ENCODE data around the gene CTSH.

DNA sequence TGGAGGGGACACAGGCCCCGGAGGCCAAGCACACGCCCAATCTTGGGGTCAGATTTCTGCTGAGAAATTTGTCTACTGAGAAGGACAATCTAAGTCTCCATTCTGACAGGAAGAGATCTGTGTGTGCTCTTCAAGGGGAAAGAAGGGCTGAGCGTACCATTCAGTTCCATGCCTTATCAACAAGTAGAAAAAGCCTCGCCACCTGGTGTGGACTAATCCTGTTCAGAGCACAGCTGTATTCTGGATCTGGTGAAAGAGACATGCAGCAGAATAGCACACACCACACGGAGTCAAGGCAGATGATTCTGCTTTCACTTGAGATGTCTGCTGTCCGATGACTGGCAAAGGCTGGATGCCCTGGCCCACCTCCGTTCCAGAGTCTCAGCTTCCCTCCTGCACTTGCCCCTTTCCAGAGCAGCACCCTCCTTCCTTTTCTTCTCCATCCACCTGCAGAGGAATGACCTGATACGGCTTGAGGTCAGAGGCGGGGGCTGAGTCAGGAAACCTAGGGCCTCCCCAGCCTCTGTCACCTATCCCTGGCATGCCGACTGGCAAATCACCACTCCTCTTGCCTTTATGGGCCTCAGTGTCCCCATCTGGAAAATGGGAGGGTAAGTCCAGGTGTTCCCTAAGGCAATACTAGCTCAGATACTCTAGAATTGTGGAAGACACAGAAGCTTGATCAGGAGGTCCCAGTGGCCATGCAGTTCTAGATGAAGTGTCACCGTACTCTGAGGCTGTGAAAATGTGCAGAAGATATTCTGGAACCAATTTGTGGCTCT is 36.9 kb upstream of the CTSH start:
- TF ChIP-seq TAF1 (IDR thresholded peaks at IDR 0.05; ENCODE audit: low read depth) (no peak), CREB1 (IDR thresholded peaks at IDR 0.05; ENCODE audit: low read depth) (no peak), YY1 (IDR thresholded peaks at IDR 0.05; ENCODE audit: low read depth) (no peak), EP300 (IDR thresholded peaks at IDR 0.05; ENCODE audit: borderline replicate concordance) (no peak), RAD21 (IDR thresholded peaks at IDR 0.05; ENCODE audit: low read depth) (no peak)
- TF ChIP-seq, protein P1, sequence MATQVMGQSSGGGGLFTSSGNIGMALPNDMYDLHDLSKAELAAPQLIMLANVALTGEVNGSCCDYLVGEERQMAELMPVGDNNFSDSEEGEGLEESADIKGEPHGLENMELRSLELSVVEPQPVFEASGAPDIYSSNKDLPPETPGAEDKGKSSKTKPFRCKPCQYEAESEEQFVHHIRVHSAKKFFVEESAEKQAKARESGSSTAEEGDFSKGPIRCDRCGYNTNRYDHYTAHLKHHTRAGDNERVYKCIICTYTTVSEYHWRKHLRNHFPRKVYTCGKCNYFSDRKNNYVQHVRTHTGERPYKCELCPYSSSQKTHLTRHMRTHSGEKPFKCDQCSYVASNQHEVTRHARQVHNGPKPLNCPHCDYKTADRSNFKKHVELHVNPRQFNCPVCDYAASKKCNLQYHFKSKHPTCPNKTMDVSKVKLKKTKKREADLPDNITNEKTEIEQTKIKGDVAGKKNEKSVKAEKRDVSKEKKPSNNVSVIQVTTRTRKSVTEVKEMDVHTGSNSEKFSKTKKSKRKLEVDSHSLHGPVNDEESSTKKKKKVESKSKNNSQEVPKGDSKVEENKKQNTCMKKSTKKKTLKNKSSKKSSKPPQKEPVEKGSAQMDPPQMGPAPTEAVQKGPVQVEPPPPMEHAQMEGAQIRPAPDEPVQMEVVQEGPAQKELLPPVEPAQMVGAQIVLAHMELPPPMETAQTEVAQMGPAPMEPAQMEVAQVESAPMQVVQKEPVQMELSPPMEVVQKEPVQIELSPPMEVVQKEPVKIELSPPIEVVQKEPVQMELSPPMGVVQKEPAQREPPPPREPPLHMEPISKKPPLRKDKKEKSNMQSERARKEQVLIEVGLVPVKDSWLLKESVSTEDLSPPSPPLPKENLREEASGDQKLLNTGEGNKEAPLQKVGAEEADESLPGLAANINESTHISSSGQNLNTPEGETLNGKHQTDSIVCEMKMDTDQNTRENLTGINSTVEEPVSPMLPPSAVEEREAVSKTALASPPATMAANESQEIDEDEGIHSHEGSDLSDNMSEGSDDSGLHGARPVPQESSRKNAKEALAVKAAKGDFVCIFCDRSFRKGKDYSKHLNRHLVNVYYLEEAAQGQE (IDR thresholded peaks at IDR 0.05; ENCODE audit: low read depth) = no peak
